HepG2 (cell line): ENCODE measurements around the gene FTSJ1. TPM values are rescaled to one million over a fixed set of nuclear protein-coding genes. Genes with fewer than 3 reads are reported as not detected.
A peak's percentile ranks its signal among the peaks of the same experiment; 100 is the strongest.

Source experiments
- ATAC-seq: fragments of 200-7000 bp; cut with Tn5 transposase; 3 replicates; pipeline ENCODE4 v1.9.1; 2020; ENCODE audit warnings: mild to moderate bottlenecking, moderate library complexity
- BruUV-seq: library from RNA; stranded (reverse); fragments of 400-500 nt; replicated peaks from 2 replicates; lab custom pipeline; 2021; lab: Mats Ljungman, UMichigan
- CTCF ChIA-PET: fragments of 300-600 bp; formaldehyde crosslinking; extraction: SDS; loops from one replicate; lab custom pipeline; 2021; ENCODE audit warnings: low total read pairs, inconsistent platforms, low intra/inter-chr PET ratio; lab: Yijun Ruan, JAX
- POLR2A ChIA-PET: fragments of 350-600 bp; sonication (Branson Sonifier 250); formaldehyde crosslinking; loops from one replicate; lab custom pipeline; 2020; ENCODE audit warnings: antibody characterized with exemption, inconsistent platforms; lab: Yijun Ruan, JAX
- DNase-seq: peaks from one replicate; pipeline ENCODE4 v3.0.0-alpha.2; 2015; ENCODE audit warnings: low spot score
- FAIRE-seq: peaks from 3 replicates; lab custom pipeline; 2011; peaks lifted over from hg19 to GRCh38; lab: Jason Lieb, UNC
- H2AFZ ChIP-seq: one replicate; pipeline ENCODE4 v1.6.1; 2011; ENCODE audit warnings: low read length, inconsistent platforms
- H3K27ac ChIP-seq: fragments of 300-600 bp; 3 replicates; pipeline ENCODE4 v1.8.0; 2011; ENCODE audit warnings: mixed run types, mild to moderate bottlenecking, mixed read lengths, low read length, inconsistent platforms; ENCODE audit not compliant: insufficient read depth; ENCODE audit errors: extremely low read length
- H3K27me3 ChIP-seq, 2 experiments: fragments of 200-600 bp in 1 of 2; 2 replicates in 1 of 2; 3 replicates in 1 of 2; pipeline versions ENCODE4 v1.6.0 to v1.8.0; 2011; ENCODE audit warnings: low read length in 2 of 2, mild to moderate bottlenecking in 2 of 2, moderate library complexity in 2 of 2, inconsistent platforms in 1 of 2; ENCODE audit not compliant: insufficient read depth in 2 of 2, control insufficient read depth in 1 of 2
- H3K36me3 ChIP-seq, 2 experiments: fragments of 200-600 bp in 1 of 2; replicated peaks in 1 of 2; 2 replicates in 1 of 2; 3 replicates in 1 of 2; pipeline versions ENCODE4 v1.5.1 to v1.8.0; 2011; ENCODE audit warnings: low read length in 2 of 2, inconsistent platforms in 1 of 2; ENCODE audit not compliant: insufficient read depth in 2 of 2, control insufficient read depth in 1 of 2
- H3K4me1 ChIP-seq: 2 replicates; pipeline ENCODE4 v1.5.1; 2012; ENCODE audit warnings: low read length, inconsistent platforms; ENCODE audit not compliant: insufficient read depth
- H3K4me2 ChIP-seq: 2 replicates; pipeline ENCODE4 v1.6.0; 2011; ENCODE audit warnings: low read depth, low read length, inconsistent platforms
- H3K4me3 ChIP-seq, 3 experiments: fragments of 200-600 bp in 1 of 3; sonication (generic), shearing (Covaris generic) in 1 of 3; replicated peaks in 1 of 3; 2 replicates each; pipeline ENCODE4 v1.5.1; 2011 to 2016; ENCODE audit warnings: low read length in 3 of 3, inconsistent platforms in 2 of 3, low read depth in 2 of 3, mild to moderate bottlenecking in 2 of 3, control low read depth in 1 of 3, mixed read lengths in 1 of 3; ENCODE audit not compliant: insufficient read depth in 1 of 3
- H3K79me2 ChIP-seq: one replicate; pipeline ENCODE4 v1.6.1; 2011; ENCODE audit warnings: low read length, inconsistent platforms; ENCODE audit not compliant: insufficient read depth
- H3K9ac ChIP-seq: 2 replicates; pipeline ENCODE4 v1.6.0; 2011; ENCODE audit warnings: mild to moderate bottlenecking, low read depth, low read length, inconsistent platforms; ENCODE audit not compliant: insufficient read depth
- H3K9me3 ChIP-seq: 2 replicates; pipeline ENCODE4 v1.5.1; 2012; ENCODE audit warnings: mild to moderate bottlenecking, low read length
- H4K20me1 ChIP-seq: 2 replicates; pipeline ENCODE4 v1.6.0; 2011; ENCODE audit warnings: inconsistent platforms, mild to moderate bottlenecking, low read length, moderate library complexity; ENCODE audit not compliant: insufficient read depth
- CREM ChIP-seq, 2 experiments: sonication (generic) in 1 of 2; formaldehyde crosslinking in 1 of 2; IDR thresholded peaks; 2 replicates each; pipeline versions ENCODE4 v1.4.0 to v1.6.1; 2016 to 2020; ENCODE audit warnings: antibody characterized with exemption in 1 of 2, mild to moderate bottlenecking in 1 of 2, missing genetic modification reagents in 1 of 2
- GPN1 ChIP-seq: sonication (generic); formaldehyde crosslinking; IDR thresholded peaks from 2 replicates; pipeline ENCODE4 v1.5.1; 2020; ENCODE audit warnings: missing genetic modification reagents, borderline replicate concordance
- NFYB ChIP-seq: sonication (generic); formaldehyde crosslinking; IDR thresholded peaks from 2 replicates; pipeline ENCODE4 v1.4.0; 2020; ENCODE audit warnings: missing genetic modification reagents
- RAD21 ChIP-seq: fragments of 450-650 bp; formaldehyde crosslinking; IDR thresholded peaks from 2 replicates; pipeline ENCODE4 v1.5.0; 2020; ENCODE audit warnings: mild to moderate bottlenecking
- RAD51 ChIP-seq: fragments of 450-650 bp; IDR thresholded peaks from 2 replicates; pipeline ENCODE4 v1.6.1; 2016; ENCODE audit warnings: borderline replicate concordance
- SIN3A ChIP-seq: IDR thresholded peaks from 2 replicates; pipeline ENCODE4 v1.6.1; 2011; ENCODE audit warnings: low read depth, mild to moderate bottlenecking, control low read depth, low read length, borderline replicate concordance
- SMC3 ChIP-seq: IDR thresholded peaks from 2 replicates; pipeline ENCODE4 v1.6.1; 2011; ENCODE audit warnings: low read length, improper control_type of control experiment
- STAG1 ChIP-seq: sonication (generic); formaldehyde crosslinking; IDR thresholded peaks from 2 replicates; pipeline ENCODE4 v1.4.0; 2020; ENCODE audit warnings: missing genetic modification reagents
- ZBTB21 ChIP-seq: sonication (generic); formaldehyde crosslinking; IDR thresholded peaks from 2 replicates; pipeline ENCODE4 v1.4.0; 2020; ENCODE audit warnings: missing genetic modification reagents
- ZFP90 ChIP-seq: sonication (generic); formaldehyde crosslinking; IDR thresholded peaks from 2 replicates; pipeline ENCODE4 v1.8.0; 2022; ENCODE audit warnings: missing genetic modification reagents, mild to moderate bottlenecking, inconsistent platforms, borderline replicate concordance
- ZNF44 ChIP-seq: sonication (generic); formaldehyde crosslinking; IDR thresholded peaks from 2 replicates; pipeline ENCODE4 v1.5.1; 2020; ENCODE audit warnings: mild to moderate bottlenecking, missing genetic modification reagents
- WGBS: methylation state at CpG from one replicate; pipeline ENCODE4 v1.1.6; 2017; ENCODE audit warnings: low lambda C conversion rate; 5-methylcytosine and 5-hydroxymethylcytosine counted together
- in situ Hi-C: cut with HindIII; loops from 2 replicates; pipeline ENCODE4 v1.10.0; 2017; ENCODE audit warnings: low pct_unique_long_range_greater_than_20kb; ENCODE audit not compliant: extremely low pct_ligation_motif_present
- intact Hi-C: fragments of 100-400 bp; cut with micrococcal nuclease; formaldehyde crosslinking; loops from one replicate; pipeline ENCODE4 v1.10.0; 2022; ENCODE audit not compliant: unreplicated experiment
- polyA plus RNA-seq, 8 experiments: library from polyadenylated mRNA; depleted of rRNA in 3 of 8; stranded (reverse) in 7 of 8; unstranded in 1 of 8; fragments of >200 nt; fragmentation: Illumina TruSeq in 4 of 8; extraction: Trizol in 4 of 8; gene quantifications; 2 replicates each; pipeline versions ENCODE4 v1.2.1 to v1.2.3, GENCODE V29; 2011 to 2016; ENCODE audit warnings: low read depth in 4 of 8, missing spikeins in 1 of 8, mixed read lengths in 1 of 8; ENCODE audit not compliant: insufficient read depth in 1 of 8
- total RNA-seq, 5 experiments: library from RNA; depleted of rRNA; stranded (reverse); fragments of >200 nt; fragmentation: Illumina TruSeq; extraction: Trizol; gene quantifications; 2 replicates each; pipeline ENCODE4 v1.2.3, GENCODE V29; 2016; ENCODE audit warnings: low read depth in 1 of 5
- TF ChIP-seq, protein P1 (sequence below): sonication (generic); formaldehyde crosslinking; IDR thresholded peaks from 2 replicates; pipeline ENCODE4 v1.4.0; 2020; ENCODE audit warnings: missing genetic modification reagents
- TF ChIP-seq, protein P2 (sequence below): conservative IDR thresholded peaks from 2 replicates; pipeline ENCODE4 v1.6.1; 2018; ENCODE audit warnings: missing genetic modification reagents

The FTSJ1 gene
- total and polyA plus RNA-seq, 2 of the 13 experiments (the other 11 are each of a cell fraction or from before 2014, with no cell fraction given) = 30.3 to 37.9 TPM

DNA sequence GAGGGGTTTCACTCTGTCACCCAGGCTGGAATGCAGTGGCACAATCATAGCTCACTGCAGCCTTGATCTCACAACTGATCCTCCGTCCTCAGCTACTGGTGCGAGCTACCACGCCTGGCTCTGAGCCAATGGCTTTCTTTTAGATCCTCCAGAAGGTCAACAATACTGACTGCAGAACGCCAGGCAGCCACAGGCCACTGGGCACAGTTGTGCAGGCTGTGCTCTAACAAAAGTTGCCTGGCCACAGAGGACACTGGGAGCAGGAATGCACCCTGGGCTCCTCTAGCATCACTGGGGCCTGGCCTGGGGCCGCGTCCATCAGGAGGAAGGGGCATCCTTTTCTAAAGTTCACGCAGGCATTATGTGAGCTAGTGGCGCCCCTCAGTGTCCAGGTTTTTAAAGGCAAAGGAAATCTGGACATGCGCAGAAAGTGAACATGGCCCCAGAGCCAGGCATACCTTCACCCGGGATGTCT lies 17.9 kb downstream of the FTSJ1 start (continued):
- TF ChIP-seq, protein P1, sequence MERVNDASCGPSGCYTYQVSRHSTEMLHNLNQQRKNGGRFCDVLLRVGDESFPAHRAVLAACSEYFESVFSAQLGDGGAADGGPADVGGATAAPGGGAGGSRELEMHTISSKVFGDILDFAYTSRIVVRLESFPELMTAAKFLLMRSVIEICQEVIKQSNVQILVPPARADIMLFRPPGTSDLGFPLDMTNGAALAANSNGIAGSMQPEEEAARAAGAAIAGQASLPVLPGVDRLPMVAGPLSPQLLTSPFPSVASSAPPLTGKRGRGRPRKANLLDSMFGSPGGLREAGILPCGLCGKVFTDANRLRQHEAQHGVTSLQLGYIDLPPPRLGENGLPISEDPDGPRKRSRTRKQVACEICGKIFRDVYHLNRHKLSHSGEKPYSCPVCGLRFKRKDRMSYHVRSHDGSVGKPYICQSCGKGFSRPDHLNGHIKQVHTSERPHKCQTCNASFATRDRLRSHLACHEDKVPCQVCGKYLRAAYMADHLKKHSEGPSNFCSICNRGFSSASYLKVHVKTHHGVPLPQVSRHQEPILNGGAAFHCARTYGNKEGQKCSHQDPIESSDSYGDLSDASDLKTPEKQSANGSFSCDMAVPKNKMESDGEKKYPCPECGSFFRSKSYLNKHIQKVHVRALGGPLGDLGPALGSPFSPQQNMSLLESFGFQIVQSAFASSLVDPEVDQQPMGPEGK (CRISPR knock-in tag) = 0 out of 2 replicates have a peak, but pooled peaks have one; percentile 12
- TF ChIP-seq, protein P2, sequence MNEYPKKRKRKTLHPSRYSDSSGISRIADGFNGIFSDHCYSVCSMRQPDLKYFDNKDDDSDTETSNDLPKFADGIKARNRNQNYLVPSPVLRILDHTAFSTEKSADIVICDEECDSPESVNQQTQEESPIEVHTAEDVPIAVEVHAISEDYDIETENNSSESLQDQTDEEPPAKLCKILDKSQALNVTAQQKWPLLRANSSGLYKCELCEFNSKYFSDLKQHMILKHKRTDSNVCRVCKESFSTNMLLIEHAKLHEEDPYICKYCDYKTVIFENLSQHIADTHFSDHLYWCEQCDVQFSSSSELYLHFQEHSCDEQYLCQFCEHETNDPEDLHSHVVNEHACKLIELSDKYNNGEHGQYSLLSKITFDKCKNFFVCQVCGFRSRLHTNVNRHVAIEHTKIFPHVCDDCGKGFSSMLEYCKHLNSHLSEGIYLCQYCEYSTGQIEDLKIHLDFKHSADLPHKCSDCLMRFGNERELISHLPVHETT (CRISPR knock-in tag) = no peak
- TF ChIP-seq SIN3A (no peak), GPN1 (CRISPR knock-in tag) (no peak), ZBTB21 (CRISPR knock-in tag) (no peak), ZFP90 (CRISPR knock-in tag) (peak; percentile 75; the same call in 1 of the 2 replicates), RAD21 (peak; percentile 58), RAD51 (no peak), STAG1 (peak; percentile 78), CREM (IDR thresholded peaks at IDR 0.05) (no peak), CREM (CRISPR knock-in tag; IDR thresholded peaks at IDR 0.05) (no peak), SMC3 (peak; percentile 23; the same call in 1 of the 2 replicates)

DNA sequence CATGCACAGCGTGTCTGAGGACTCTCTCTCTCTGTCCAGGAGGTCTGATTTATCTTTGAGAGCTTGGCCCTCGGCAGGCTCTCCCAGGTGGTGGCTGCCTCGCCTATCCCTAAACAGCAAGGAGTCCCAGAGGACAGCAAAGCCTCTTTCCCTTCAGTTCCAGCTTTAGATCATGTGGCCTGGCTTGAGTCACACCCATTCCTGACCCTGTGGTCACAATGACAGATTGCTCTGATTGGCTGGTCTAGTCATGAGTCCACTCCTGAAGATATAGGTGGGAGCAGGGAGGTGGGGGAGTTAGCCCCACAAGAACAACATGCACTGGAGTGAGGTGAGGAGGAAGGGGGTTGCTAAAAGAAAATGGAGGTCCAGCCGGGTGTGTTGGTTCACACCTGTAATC lies 20.7 kb downstream of the FTSJ1 start:
- no peak for ATAC-seq
- BruUV-seq = no TSS peak
- no peak overlapping the region for H2AFZ ChIP-seq
- ChIA-PET POLR2A (no interaction called here), CTCF (no interaction called here)
- H3K4me1 ChIP-seq = peaks cover 26% of the 10 kb centered on the region
- DNase-seq = no peak
- no peaks in the 10 kb centered on the region; a peak in 1 of 5 replicates for H3K27me3 ChIP-seq
- H3K4me2 ChIP-seq = no peak overlapping the region
- no peak overlapping the region for H3K4me3 ChIP-seq
- intact Hi-C loops = loop anchor here (10.0 kb wide), 1 partner anchor 412 kb away; no protein-coding TSS in a partner anchor
- WGBS = 56% methylated on average over 4 of the region's 4 CpGs
- H3K9ac ChIP-seq = no peak overlapping the region
- no peak overlapping the region for H3K27ac ChIP-seq
- TF ChIP-seq ZNF44 (CRISPR knock-in tag) (no peak), NFYB (CRISPR knock-in tag) (peak; percentile 15; the same call in 1 of the 2 replicates)
- no peaks in the 10 kb centered on the region for H3K36me3 ChIP-seq
- in situ Hi-C loops = no loop called here
- no peaks in the 10 kb centered on the region for H4K20me1 ChIP-seq
- H3K9me3 ChIP-seq = no peaks in the 10 kb centered on the region
- no peak for FAIRE-seq
- H3K79me2 ChIP-seq = no peaks in the 10 kb centered on the region
